Memory B cell (primary cell): ENCODE measurements around the gene MGAT4C.
"Not testable (repeated sequence)": the region's sequence is repeated elsewhere in the genome, so short reads cannot be mapped to it uniquely, and the experiment has no call there.

Source experiments
- ATAC-seq: fragments of 150-1000 bp; cut with Tn5 transposase; 2 replicates; pipeline ENCODE4 v1.10.0; 2021; ENCODE audit warnings: low read depth, mild to moderate bottlenecking, moderate library complexity
- DNase-seq, 2 donors: peaks; one replicate each; pipeline ENCODE4 v3.0.0; 2022; ENCODE audit warnings: low spot score in 2 of 2
- H3K27ac Mint-ChIP-seq: one replicate; pipeline ENCODE4 v1.8.0; 2022; ENCODE audit warnings: mild to moderate bottlenecking, moderate library complexity, mixed read lengths
- H3K27me3 Mint-ChIP-seq: one replicate; pipeline ENCODE4 v1.8.0; 2022; ENCODE audit warnings: mixed read lengths
- H3K36me3 Mint-ChIP-seq: one replicate; pipeline ENCODE4 v1.8.0; 2022; ENCODE audit warnings: mild to moderate bottlenecking, mixed read lengths
- H3K4me1 Mint-ChIP-seq: one replicate; pipeline ENCODE4 v1.8.0; 2022; ENCODE audit warnings: mixed read lengths
- H3K4me3 Mint-ChIP-seq: one replicate; pipeline ENCODE4 v1.8.0; 2022; ENCODE audit warnings: mild to moderate bottlenecking, moderate library complexity, mixed read lengths
- H3K9me3 Mint-ChIP-seq: one replicate; pipeline ENCODE4 v1.8.0; 2022; ENCODE audit warnings: mixed read lengths

Gene MGAT4C

GRCh38 chr12:86139671-86140070 is 116.5 kb downstream of the MGAT4C start:
- H3K4me1 Mint-ChIP-seq: no peaks in the 10 kb centered on the region

GRCh38 chr12:86138770-86139169 is 117.4 kb downstream of the MGAT4C start:
- H3K27ac Mint-ChIP-seq: no peak overlapping the region
- H3K36me3 Mint-ChIP-seq: no peaks in the 10 kb centered on the region
- H3K4me3 Mint-ChIP-seq: no peak overlapping the region
- no peak for DNase-seq
- peaks cover 2% of the 10 kb centered on the region for H3K9me3 Mint-ChIP-seq
- no peaks in the 10 kb centered on the region for H3K27me3 Mint-ChIP-seq
- no peak for ATAC-seq
- no peaks in the 10 kb centered on the region for H3K4me1 Mint-ChIP-seq

More at GRCh38 chr12:86139671-86140070, 116.5 kb downstream of the MGAT4C start:
- H3K36me3 Mint-ChIP-seq: no peaks in the 10 kb centered on the region
- no peak for ATAC-seq
- no peak overlapping the region for H3K4me3 Mint-ChIP-seq
- H3K27ac Mint-ChIP-seq: no peak overlapping the region
- H3K27me3 Mint-ChIP-seq: no peaks in the 10 kb centered on the region
- no peak for DNase-seq
- H3K9me3 Mint-ChIP-seq: peaks cover 2% of the 10 kb centered on the region

GRCh38 chr12:86137936-86138335 is 118.3 kb downstream of the MGAT4C start:
- Mint-ChIP-seq H3K4me1 (no peaks in the 10 kb centered on the region), H3K27me3 (no peaks in the 10 kb centered on the region), H3K4me3 (no peak overlapping the region), H3K9me3 (peaks cover 2% of the 10 kb centered on the region), H3K36me3 (no peaks in the 10 kb centered on the region), H3K27ac (no peak overlapping the region)
- no peak for DNase-seq
- ATAC-seq: no peak

- no peak overlapping the region for H3K4me3 Mint-ChIP-seq
- ATAC-seq (no peak), DNase-seq (no peak)
- H3K36me3 Mint-ChIP-seq: no peaks in the 10 kb centered on the region
- peaks cover 2% of the 10 kb centered on the region for H3K9me3 Mint-ChIP-seq
- no peaks in the 10 kb centered on the region for H3K4me1 Mint-ChIP-seq
- no peak overlapping the region for H3K27ac Mint-ChIP-seq
- H3K27me3 Mint-ChIP-seq: no peaks in the 10 kb centered on the region
These were observed 121.6 kb downstream of the MGAT4C start for GRCh38 chr12:86134561-86134960.

GRCh38 chr12:86126900-86127299 is 129.3 kb downstream of the MGAT4C start:
- not testable (repeated sequence) for H3K36me3 Mint-ChIP-seq, H3K4me3 Mint-ChIP-seq, H3K4me1 Mint-ChIP-seq, ATAC-seq, H3K27ac Mint-ChIP-seq, H3K27me3 Mint-ChIP-seq, DNase-seq, H3K9me3 Mint-ChIP-seq

DNA sequence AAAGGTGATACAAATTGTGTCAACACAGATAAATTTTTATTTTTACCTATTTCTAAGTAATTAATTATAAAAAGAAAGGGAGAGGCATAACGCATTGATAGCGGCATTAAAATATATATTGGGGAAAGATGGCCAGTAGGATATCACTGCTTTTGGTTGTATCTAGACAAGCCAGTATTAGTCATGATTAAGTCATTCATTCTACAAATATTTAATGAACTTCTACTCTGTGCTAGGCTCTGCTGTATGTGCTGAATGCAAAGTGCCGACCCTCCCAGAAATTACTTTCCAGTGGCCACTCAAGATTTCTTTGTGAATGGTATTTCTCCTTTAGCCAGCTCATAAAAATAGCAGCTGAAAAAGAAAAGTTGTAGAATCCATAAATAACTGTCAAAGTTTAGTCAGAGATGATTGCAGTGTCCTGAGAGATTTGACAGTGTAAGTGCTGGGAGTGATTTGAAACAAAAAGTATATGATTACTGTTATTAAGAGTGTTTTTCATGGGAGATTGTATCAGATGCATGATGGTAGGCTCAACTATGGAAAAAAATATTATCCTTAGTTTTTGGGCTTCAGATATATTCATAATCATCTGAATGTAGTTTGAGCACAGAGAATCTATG is 133.2 kb downstream of the MGAT4C start:
- no peaks in the 10 kb centered on the region for H3K9me3 Mint-ChIP-seq
- no peak for ATAC-seq
- no peaks in the 10 kb centered on the region for H3K36me3 Mint-ChIP-seq
- H3K27ac Mint-ChIP-seq: no peak overlapping the region
- no peaks in the 10 kb centered on the region for H3K4me1 Mint-ChIP-seq
- H3K27me3 Mint-ChIP-seq: no peaks in the 10 kb centered on the region
- H3K4me3 Mint-ChIP-seq: no peak overlapping the region
- DNase-seq: no peak

GRCh38 chr12:86118161-86118560 is 138.0 kb downstream of the MGAT4C start:
- Mint-ChIP-seq H3K4me1 (no peaks in the 10 kb centered on the region), H3K4me3 (no peak overlapping the region), H3K36me3 (no peaks in the 10 kb centered on the region), H3K9me3 (peaks cover 1% of the 10 kb centered on the region), H3K27ac (no peak overlapping the region), H3K27me3 (no peaks in the 10 kb centered on the region)
- no peak for DNase-seq
- ATAC-seq: no peak

GRCh38 chr12:86117711-86118110 is 138.5 kb downstream of the MGAT4C start:
- Mint-ChIP-seq H3K27ac (no peak overlapping the region), H3K36me3 (no peaks in the 10 kb centered on the region), H3K4me1 (no peaks in the 10 kb centered on the region), H3K9me3 (peaks cover 1% of the 10 kb centered on the region), H3K27me3 (no peaks in the 10 kb centered on the region), H3K4me3 (no peak overlapping the region)
- no peak for DNase-seq
- ATAC-seq: no peak

DNA sequence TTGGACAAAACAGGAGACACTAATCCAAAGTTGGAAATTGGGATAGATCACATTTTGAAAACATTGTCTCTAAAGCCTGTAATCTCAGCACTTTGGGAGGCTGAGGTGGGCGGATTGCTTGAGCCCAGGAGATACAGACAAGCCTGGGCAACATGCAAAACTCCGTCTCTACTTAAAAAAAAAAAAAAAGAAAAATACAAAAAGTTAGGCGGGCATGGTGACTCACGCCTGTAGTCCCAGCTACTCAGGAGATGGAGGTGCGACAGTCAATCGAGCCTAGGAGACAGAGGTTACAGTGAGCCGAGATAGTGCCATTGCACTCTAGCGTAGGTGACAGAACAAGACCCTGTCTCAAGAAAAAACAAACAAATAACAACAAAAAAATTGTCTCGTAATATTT is 152.1 kb downstream of the MGAT4C start:
- Mint-ChIP-seq H3K9me3 (no peaks in the 10 kb centered on the region), H3K4me3 (no peak overlapping the region), H3K27ac (no peak overlapping the region), H3K4me1 (no peaks in the 10 kb centered on the region), H3K36me3 (no peaks in the 10 kb centered on the region), H3K27me3 (no peaks in the 10 kb centered on the region)
- ATAC-seq (no peak), DNase-seq (no peak)

DNA sequence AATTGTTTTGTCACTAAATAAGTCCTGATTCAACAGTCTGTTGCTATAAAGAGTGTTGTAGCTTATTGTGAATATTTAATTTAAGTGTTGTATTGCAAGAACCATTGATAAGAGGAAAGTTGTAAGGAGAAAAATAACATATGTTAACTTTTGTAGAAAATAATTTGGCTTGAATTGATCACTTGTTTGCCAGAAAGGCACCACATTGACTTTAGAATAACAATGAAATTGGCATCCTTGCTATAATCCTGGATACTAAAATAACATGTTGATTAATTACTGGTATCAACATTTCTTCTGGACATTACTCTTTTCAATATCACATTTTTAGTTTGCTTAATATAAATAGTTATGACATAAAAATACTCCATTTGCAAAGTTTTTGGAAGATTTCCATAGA is 159.0 kb downstream of the MGAT4C start:
- Mint-ChIP-seq H3K27me3 (no peaks in the 10 kb centered on the region), H3K9me3 (no peaks in the 10 kb centered on the region), H3K27ac (no peak overlapping the region), H3K4me3 (no peak overlapping the region), H3K4me1 (no peaks in the 10 kb centered on the region), H3K36me3 (no peaks in the 10 kb centered on the region)
- no peak for ATAC-seq
- DNase-seq: no peak

GRCh38 chr12:86091681-86092080 is 164.5 kb downstream of the MGAT4C start:
- no peak for DNase-seq
- no peaks in the 10 kb centered on the region for H3K27me3 Mint-ChIP-seq
- H3K36me3 Mint-ChIP-seq: no peaks in the 10 kb centered on the region
- no peak overlapping the region for H3K27ac Mint-ChIP-seq
- no peak for ATAC-seq
- no peaks in the 10 kb centered on the region for H3K4me1 Mint-ChIP-seq
- H3K4me3 Mint-ChIP-seq: no peak overlapping the region
- H3K9me3 Mint-ChIP-seq: no peaks in the 10 kb centered on the region

- H3K9me3 Mint-ChIP-seq: peaks cover 3% of the 10 kb centered on the region
- no peaks in the 10 kb centered on the region for H3K36me3 Mint-ChIP-seq
- ATAC-seq (no peak), DNase-seq (no peak)
- no peaks in the 10 kb centered on the region for H3K27me3 Mint-ChIP-seq
- H3K4me1 Mint-ChIP-seq: no peaks in the 10 kb centered on the region
- H3K27ac Mint-ChIP-seq: no peak overlapping the region
- no peak overlapping the region for H3K4me3 Mint-ChIP-seq
These were observed 174.3 kb downstream of the MGAT4C start for GRCh38 chr12:86081843-86082242.

GRCh38 chr12:86059052-86059451 is 197.1 kb downstream of the MGAT4C start:
- not testable (repeated sequence) for H3K4me3 Mint-ChIP-seq, ATAC-seq, H3K4me1 Mint-ChIP-seq, H3K9me3 Mint-ChIP-seq, H3K36me3 Mint-ChIP-seq, DNase-seq, H3K27me3 Mint-ChIP-seq, H3K27ac Mint-ChIP-seq

DNA sequence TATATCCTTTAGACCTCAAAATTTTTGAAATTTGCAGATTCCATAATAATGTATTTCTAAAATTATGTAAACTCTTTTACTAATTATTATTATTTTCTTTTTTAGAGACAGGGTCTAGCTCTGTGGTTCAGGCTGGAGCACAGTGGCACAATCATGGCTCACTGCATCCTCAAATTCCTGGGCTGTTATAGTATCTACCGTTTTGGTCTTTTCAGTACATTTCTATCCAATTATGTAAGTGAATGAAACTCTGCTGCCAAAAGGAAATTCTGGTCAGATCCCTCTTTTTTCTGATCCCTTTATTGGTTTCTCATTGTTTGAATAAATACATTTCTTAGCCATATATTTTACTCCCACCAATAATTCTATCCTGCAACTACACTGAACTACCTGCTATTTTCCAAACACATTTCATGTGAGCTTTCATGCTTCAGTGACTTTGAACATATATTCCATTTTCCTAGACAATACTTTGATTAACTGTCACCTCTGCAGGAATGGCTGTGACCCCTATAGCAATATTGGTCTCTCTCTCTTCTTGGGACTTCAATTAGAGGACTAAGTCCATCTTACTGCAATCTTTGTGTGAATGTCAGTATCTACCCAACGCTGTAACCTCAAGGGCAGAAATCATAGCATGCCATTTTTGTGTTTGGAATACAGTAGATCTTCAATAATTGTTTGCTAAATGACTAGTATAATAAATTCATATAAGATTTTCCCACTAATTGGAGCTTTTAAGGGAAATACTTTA is 198.9 kb downstream of the MGAT4C start:
- ATAC-seq: no peak
- DNase-seq: no peak
- Mint-ChIP-seq H3K27me3 (no peaks in the 10 kb centered on the region), H3K9me3 (no peaks in the 10 kb centered on the region), H3K36me3 (no peaks in the 10 kb centered on the region), H3K4me3 (no peak overlapping the region), H3K4me1 (no peaks in the 10 kb centered on the region), H3K27ac (no peak overlapping the region)

GRCh38 chr12:86052921-86053320 is 203.3 kb downstream of the MGAT4C start:
- no peaks in the 10 kb centered on the region for H3K4me1 Mint-ChIP-seq
- DNase-seq (no peak), ATAC-seq (no peak)
- no peaks in the 10 kb centered on the region for H3K36me3 Mint-ChIP-seq
- H3K9me3 Mint-ChIP-seq: no peaks in the 10 kb centered on the region
- no peak overlapping the region for H3K4me3 Mint-ChIP-seq
- no peak overlapping the region for H3K27ac Mint-ChIP-seq
- no peaks in the 10 kb centered on the region for H3K27me3 Mint-ChIP-seq
